HEK293T (cell line): ENCODE measurements around the gene CDO1.
"Not testable (repeated sequence)": the region's sequence is repeated elsewhere in the genome, so short reads cannot be mapped to it uniquely, and the experiment has no call there.

Experiments
- CTCF ChIA-PET: fragments of 350-600 bp; formaldehyde crosslinking; extraction: SDS; loops from one replicate; lab custom pipeline; 2021; ENCODE audit warnings: antibody characterized with exemption, inconsistent platforms; lab: Yijun Ruan, JAX
- POLR2A ChIA-PET: fragments of 350-600 bp; formaldehyde crosslinking; extraction: SDS; loops from one replicate; lab custom pipeline; 2020; ENCODE audit warnings: antibody characterized with exemption, inconsistent platforms; lab: Yijun Ruan, JAX
- DNase-seq: peaks from one replicate; pipeline ENCODE4 v3.0.0; 2012; ENCODE audit warnings: mixed read lengths; ENCODE audit errors: extremely low spot score
- ARNT ChIP-seq: fragments of 450-650 bp; IDR thresholded peaks from 2 replicates; pipeline ENCODE4 v1.6.1; 2017; ENCODE audit warnings: mild to moderate bottlenecking
- BHLHE40 ChIP-seq: fragments of 450-650 bp; IDR thresholded peaks from 2 replicates; pipeline ENCODE4 v1.6.1; 2016; ENCODE audit warnings: mild to moderate bottlenecking, moderate library complexity, borderline replicate concordance
- CTBP1 ChIP-seq: fragments of 450-650 bp; IDR thresholded peaks from 2 replicates; pipeline ENCODE4 v1.6.1; 2016; ENCODE audit warnings: borderline replicate concordance
- ELF4 ChIP-seq: fragments of 450-650 bp; IDR thresholded peaks from 2 replicates; pipeline ENCODE4 v1.6.1; 2017; ENCODE audit warnings: antibody characterized with exemption
- FOXA1 ChIP-seq: fragments of 450-650 bp; IDR thresholded peaks from 2 replicates; pipeline ENCODE4 v1.6.1; 2016; ENCODE audit warnings: mild to moderate bottlenecking
- FOXK2 ChIP-seq: fragments of 450-650 bp; IDR thresholded peaks from 2 replicates; pipeline ENCODE4 v1.6.1; 2016; ENCODE audit warnings: mild to moderate bottlenecking
- FOXM1 ChIP-seq: fragments of 450-650 bp; IDR thresholded peaks from 2 replicates; pipeline ENCODE4 v1.6.1; 2017; ENCODE audit warnings: mild to moderate bottlenecking, borderline replicate concordance
- HDGF ChIP-seq: fragments of 450-650 bp; IDR thresholded peaks from 2 replicates; pipeline ENCODE4 v1.6.1; 2017; ENCODE audit warnings: antibody characterized with exemption, borderline replicate concordance
- L3MBTL2 ChIP-seq: fragments of 450-650 bp; conservative IDR thresholded peaks from 2 replicates; pipeline ENCODE4 v1.6.1; 2016; ENCODE audit warnings: mild to moderate bottlenecking
- LEF1 ChIP-seq: fragments of 450-650 bp; IDR thresholded peaks from 2 replicates; pipeline ENCODE4 v1.6.1; 2017; ENCODE audit warnings: mild to moderate bottlenecking, borderline replicate concordance
- NFRKB ChIP-seq: fragments of 450-650 bp; IDR thresholded peaks from 2 replicates; pipeline ENCODE4 v1.6.1; 2016; ENCODE audit warnings: mild to moderate bottlenecking, moderate library complexity
- SP1 ChIP-seq: fragments of 450-650 bp; IDR thresholded peaks from 2 replicates; pipeline ENCODE4 v1.6.1; 2017
- SUZ12 ChIP-seq: fragments of 450-650 bp; IDR thresholded peaks from 2 replicates; pipeline ENCODE4 v1.6.1; 2016; ENCODE audit warnings: mild to moderate bottlenecking
- TARDBP ChIP-seq: fragments of 450-650 bp; IDR thresholded peaks from 2 replicates; pipeline ENCODE4 v1.6.1; 2016
- ZNF384 ChIP-seq: fragments of 450-650 bp; IDR thresholded peaks from 2 replicates; pipeline ENCODE4 v1.6.1; 2016
- TF ChIP-seq, protein P1 (sequence below): fragments of 450-650 bp; IDR thresholded peaks from 2 replicates; pipeline ENCODE4 v1.6.1; 2016

CDO1 gene

DNA sequence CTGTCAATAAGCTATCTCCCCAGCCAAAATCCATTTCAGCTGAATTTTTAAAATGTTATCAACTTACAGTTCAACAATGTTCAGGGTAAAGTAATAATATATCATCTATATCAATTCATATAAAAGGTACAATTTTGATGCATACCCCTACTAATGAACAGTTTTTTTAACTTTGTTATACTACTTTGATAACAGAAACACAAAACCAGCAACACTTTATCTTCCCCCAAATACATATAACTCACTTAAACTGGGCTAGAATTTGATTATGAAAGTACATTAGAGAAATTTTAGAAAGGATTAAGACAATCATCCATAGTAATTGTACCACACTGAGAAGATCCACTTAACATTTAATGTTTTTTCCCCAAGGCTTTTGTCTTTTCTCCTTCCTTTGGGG is 5.1 kb downstream of the CDO1 start:
- POLR2A ChIA-PET, result no interaction called here
- CTCF ChIA-PET, result no interaction called here
- no peak for TF ChIP-seq L3MBTL2
- no peak for TF ChIP-seq LEF1
- no peak for TF ChIP-seq BHLHE40
- no peak for DNase-seq

DNA sequence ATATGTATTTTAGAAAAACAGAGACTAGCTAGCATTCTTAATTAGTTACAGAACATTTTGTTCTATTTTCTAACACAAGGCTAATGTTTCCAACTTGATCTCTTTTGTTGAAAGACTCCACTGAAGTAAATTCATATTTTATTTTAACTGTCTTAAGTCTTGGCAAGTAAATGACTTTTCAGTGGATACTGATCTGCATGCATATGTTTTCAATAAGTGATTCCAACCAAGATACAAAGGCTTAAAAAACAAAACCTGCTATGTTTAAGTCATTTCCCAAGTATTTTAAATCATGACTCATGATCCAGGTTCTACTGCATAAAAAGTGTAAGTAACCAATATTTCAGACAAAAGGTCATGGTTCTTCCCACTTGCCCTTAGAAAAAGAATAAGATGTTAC is 5.7 kb downstream of the CDO1 start:
- TF ChIP-seq SUZ12, result no peak
- TF ChIP-seq NFRKB, result no peak
- DNase-seq, result no peak
- CTCF ChIA-PET, result interaction anchor here (0.6 kb wide), 1 partner anchor 243 kb away, joined by 4 read pairs; no protein-coding TSS in a partner anchor
- POLR2A ChIA-PET, result no interaction called here

DNA sequence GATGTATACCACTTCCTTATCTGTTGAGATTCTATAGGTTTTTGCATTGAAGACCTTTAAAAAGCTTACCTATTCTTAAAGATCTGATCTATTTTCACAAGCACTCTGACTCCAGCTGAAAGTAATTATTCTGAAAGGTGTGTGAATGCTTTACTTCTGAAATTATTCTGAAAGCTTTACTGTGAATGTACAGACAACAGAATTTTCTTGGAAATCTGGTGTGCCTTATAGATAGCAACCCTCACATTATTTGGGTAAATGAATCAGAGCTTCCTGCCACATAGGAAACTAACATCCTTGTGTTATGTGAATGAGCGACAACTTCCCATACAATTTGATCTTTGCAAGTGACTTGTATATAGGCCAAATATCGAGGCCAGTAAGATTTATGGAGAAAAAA is 6.5 kb downstream of the CDO1 start:
- POLR2A ChIA-PET, result interaction anchor here (1.3 kb wide), 1 partner anchor 266 kb away, joined by 3 read pairs; no protein-coding TSS in a partner anchor

DNA sequence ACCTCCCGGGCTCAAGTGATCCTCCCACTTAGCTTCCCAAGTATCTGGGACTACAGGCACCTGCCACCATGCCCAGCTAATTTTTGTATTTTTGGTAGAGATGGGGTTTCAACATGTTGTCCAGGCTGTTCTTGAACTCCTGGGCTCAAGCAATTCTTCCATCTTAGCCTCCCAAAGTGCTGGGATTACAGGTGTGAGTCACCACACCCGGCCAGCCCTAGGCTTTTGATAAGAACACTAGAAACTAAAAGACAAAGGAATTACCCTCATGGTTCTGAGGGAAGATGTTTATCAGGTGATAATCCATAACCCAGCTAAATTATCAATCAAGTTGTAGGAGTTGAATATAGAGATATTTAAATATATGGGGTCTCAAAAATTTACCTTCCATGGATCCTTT is 8.4 kb downstream of the CDO1 start:
- POLR2A ChIA-PET, DNase-seq: not testable (repeated sequence)
- CTCF ChIA-PET, result interaction anchor here (0.7 kb wide), 1 partner anchor 11 kb away, joined by 3 read pairs; no protein-coding TSS in a partner anchor

More for the DNA sequence above, 6.5 kb downstream of the CDO1 start:
- DNase-seq, result no peak
- TF ChIP-seq, protein P1, sequence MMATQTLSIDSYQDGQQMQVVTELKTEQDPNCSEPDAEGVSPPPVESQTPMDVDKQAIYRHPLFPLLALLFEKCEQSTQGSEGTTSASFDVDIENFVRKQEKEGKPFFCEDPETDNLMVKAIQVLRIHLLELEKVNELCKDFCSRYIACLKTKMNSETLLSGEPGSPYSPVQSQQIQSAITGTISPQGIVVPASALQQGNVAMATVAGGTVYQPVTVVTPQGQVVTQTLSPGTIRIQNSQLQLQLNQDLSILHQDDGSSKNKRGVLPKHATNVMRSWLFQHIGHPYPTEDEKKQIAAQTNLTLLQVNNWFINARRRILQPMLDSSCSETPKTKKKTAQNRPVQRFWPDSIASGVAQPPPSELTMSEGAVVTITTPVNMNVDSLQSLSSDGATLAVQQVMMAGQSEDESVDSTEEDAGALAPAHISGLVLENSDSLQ, result no peak
- no peak for TF ChIP-seq FOXM1
- TF ChIP-seq FOXK2, result no peak
- no peak for TF ChIP-seq CTBP1
- TF ChIP-seq LEF1, result no peak
- no peak for TF ChIP-seq TARDBP
- TF ChIP-seq ELF4, result no peak
- TF ChIP-seq FOXA1, result no peak
- TF ChIP-seq SUZ12, result no peak
- TF ChIP-seq L3MBTL2, result no peak
- no peak for TF ChIP-seq ZNF384
- TF ChIP-seq SP1, result no peak
- no peak for TF ChIP-seq HDGF
- no peak for TF ChIP-seq ARNT
- TF ChIP-seq BHLHE40, result no peak
- no peak for TF ChIP-seq NFRKB
- CTCF ChIA-PET, result no interaction called here

DNA sequence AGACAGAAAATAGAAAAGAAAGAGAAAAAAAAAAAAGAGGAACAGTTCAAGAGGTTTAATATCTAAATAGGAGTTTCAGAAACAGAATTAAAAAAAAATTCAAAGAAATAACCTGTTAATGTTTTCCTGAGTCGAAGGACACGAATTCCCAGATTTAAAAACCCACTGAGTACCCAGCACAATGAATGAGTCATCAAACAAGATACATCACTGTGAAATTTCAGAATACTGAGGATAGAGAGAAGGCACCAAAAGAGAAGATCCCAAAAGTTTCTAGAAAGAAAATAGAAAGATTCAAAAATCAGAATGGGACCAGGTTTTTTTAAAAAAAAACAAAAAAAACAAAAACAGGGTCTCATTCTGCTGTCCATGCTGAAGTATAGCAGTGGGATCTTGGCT is 8.8 kb downstream of the CDO1 start:
- ChIA-PET CTCF (interaction anchor here (0.7 kb wide), 1 partner anchor 11 kb away, joined by 3 read pairs; no protein-coding TSS in a partner anchor), POLR2A (no interaction called here)
- TF ChIP-seq LEF1, result no peak
- no peak for TF ChIP-seq SUZ12
- no peak for TF ChIP-seq FOXK2
- no peak for TF ChIP-seq TARDBP
- no peak for TF ChIP-seq ARNT
- TF ChIP-seq FOXM1, result no peak
- TF ChIP-seq ELF4, result no peak
- TF ChIP-seq, protein P1, result no peak
- TF ChIP-seq FOXA1, result no peak
- no peak for TF ChIP-seq L3MBTL2

DNA sequence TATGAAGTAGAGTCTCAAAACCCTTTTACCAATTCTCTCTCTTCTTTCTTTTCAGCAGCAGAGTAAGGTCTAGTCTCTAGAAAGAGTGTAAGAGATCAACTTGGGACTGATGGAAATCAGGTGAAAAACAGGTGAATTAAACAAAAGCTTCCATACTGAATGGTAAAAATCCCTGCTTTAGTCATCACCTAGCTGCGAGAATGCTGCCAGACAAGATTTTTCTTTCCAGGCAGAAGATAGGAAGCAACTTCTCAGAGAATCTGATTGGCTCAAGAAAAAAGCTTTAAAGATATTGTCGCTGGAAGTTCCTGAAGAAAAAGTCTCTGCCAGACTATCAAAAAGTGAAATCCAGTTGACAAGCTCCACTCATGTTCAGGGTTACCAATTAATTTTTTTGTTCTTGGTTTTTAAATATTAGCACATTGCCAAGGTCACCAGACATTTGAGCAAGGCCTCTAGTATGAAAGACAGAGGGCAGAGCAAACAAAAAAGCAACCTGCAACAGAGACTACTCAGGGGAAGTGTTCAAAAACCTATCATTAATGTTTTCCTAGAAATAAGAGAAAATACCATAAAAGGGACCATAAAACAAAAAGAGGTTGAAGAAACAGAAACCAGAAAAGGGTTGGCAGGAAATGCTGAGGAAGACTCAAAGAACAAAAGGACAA is 9.3 kb downstream of the CDO1 start:
- ChIA-PET CTCF (no interaction called here), POLR2A (no interaction called here)
- DNase-seq, result no peak
- TF ChIP-seq TARDBP, result no peak
- no peak for TF ChIP-seq ARNT
- no peak for TF ChIP-seq ZNF384
- TF ChIP-seq NFRKB, result no peak
- no peak for TF ChIP-seq FOXK2
- no peak for TF ChIP-seq HDGF

More for the DNA sequence above, 8.8 kb downstream of the CDO1 start:
- no peak for DNase-seq

DNA sequence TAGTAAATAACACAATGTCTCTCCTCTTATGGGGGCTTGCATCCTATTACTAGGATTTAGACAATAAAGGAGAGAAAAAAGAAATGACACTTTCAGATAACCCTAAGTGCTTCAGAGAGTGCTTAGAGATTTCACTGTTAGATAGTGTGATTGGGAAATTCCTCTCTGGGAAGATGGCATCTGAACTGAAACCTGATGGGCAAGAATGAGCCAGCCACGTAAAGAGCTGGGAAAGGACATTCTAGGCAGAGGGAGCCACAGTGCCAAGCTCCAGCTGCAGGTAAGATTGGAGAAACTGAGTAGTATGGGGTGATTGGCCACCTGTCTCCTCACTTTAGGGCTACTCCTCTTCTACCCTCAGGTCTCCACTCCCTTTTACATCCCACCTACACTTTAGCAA is 14.5 kb downstream of the CDO1 start:
- no peak for DNase-seq
- no peak for TF ChIP-seq FOXK2
- ChIA-PET POLR2A (no interaction called here), CTCF (no interaction called here)

DNA sequence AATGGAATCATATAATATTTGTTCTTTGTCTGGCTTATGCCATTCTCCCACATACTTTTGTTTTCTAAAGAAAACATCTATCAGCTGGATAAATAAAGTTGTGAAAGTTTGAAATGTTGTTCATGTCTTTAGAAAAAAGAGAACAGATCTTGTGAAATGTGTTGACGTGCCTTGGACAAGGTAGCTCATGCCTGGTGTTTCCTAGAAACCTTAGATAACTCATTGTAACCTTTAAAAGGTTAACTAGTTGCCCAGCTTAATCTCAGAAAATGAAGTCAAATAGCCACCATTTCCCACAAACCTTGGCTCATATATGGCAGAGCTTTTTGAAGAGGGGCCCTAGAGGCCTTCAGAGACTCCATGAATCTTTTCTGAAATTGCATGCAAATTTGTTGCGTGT is 15.3 kb downstream of the CDO1 start:
- no peak for DNase-seq
- CTCF ChIA-PET, result no interaction called here
- no peak for TF ChIP-seq CTBP1
- no peak for TF ChIP-seq LEF1
- no peak for TF ChIP-seq FOXM1
- TF ChIP-seq SP1, result no peak
- TF ChIP-seq, protein P1, result no peak
- TF ChIP-seq BHLHE40, result no peak
- TF ChIP-seq L3MBTL2, result no peak
- TF ChIP-seq ELF4, result no peak
- TF ChIP-seq ARNT, result no peak
- no peak for TF ChIP-seq HDGF
- no peak for TF ChIP-seq TARDBP
- TF ChIP-seq SUZ12, result no peak
- no peak for TF ChIP-seq NFRKB
- TF ChIP-seq FOXA1, result no peak
- POLR2A ChIA-PET, result interaction anchor here (1.5 kb wide), 1 partner anchor 15 kb away, joined by 3 read pairs; the partner anchor contains the start of gene CDO1
